Right hindlimb (tissue), 1 donor: ENCODE measurements around the gene TASP1.

Source experiments
- DNase-seq: peaks from one replicate; pipeline ENCODE4 v3.0.0-alpha.2; 2018

The TASP1 gene

GRCh38 chr20:13563854-13564253 lies 74.9 kb downstream of the TASP1 start:
- no peak for DNase-seq

GRCh38 chr20:13554706-13555105 lies 84.0 kb downstream of the TASP1 start:
- DNase-seq = no peak

GRCh38 chr20:13554076-13554475 lies 84.7 kb downstream of the TASP1 start:
- no peak for DNase-seq

GRCh38 chr20:13552061-13552460 lies 86.7 kb downstream of the TASP1 start:
- no peak for DNase-seq

- DNase-seq = no peak
Measured at GRCh38 chr20:13549451-13549850, 89.3 kb downstream of the TASP1 start.

GRCh38 chr20:13546497-13547131 lies 92.1 kb downstream of the TASP1 start:
- DNase-seq = peak; percentile 78

- no peak for DNase-seq
Measured at GRCh38 chr20:13545790-13546189, 92.9 kb downstream of the TASP1 start.

- no peak for DNase-seq
Measured at GRCh38 chr20:13543783-13544182, 94.9 kb downstream of the TASP1 start.

GRCh38 chr20:13535627-13536026 lies 103.1 kb downstream of the TASP1 start:
- DNase-seq = no peak

GRCh38 chr20:13533946-13534345 lies 104.8 kb downstream of the TASP1 start:
- no peak for DNase-seq

GRCh38 chr20:13530146-13530545 lies 108.6 kb downstream of the TASP1 start:
- no peak for DNase-seq

GRCh38 chr20:13526551-13526950 lies 112.2 kb downstream of the TASP1 start:
- DNase-seq = no peak

GRCh38 chr20:13525225-13525940 lies 113.3 kb downstream of the TASP1 start:
- DNase-seq = no peak

- no peak for DNase-seq
Measured at GRCh38 chr20:13524339-13524738, 114.4 kb downstream of the TASP1 start.

GRCh38 chr20:13517831-13518230 lies 120.9 kb downstream of the TASP1 start:
- no peak for DNase-seq

GRCh38 chr20:13515796-13516558 lies 122.8 kb downstream of the TASP1 start:
- no peak for DNase-seq

GRCh38 chr20:13515291-13515690 lies 123.4 kb downstream of the TASP1 start:
- no peak for DNase-seq

GRCh38 chr20:13510837-13511488 lies 127.8 kb downstream of the TASP1 start:
- DNase-seq = no peak

- DNase-seq = no peak
Measured at GRCh38 chr20:13507646-13508045, 131.1 kb downstream of the TASP1 start.

GRCh38 chr20:13501500-13501899 lies 137.2 kb downstream of the TASP1 start:
- no peak for DNase-seq

GRCh38 chr20:13494019-13494418 lies 144.7 kb downstream of the TASP1 start:
- DNase-seq = no peak

- no peak for DNase-seq
Measured at GRCh38 chr20:13493143-13493542, 145.6 kb downstream of the TASP1 start.

- peak; percentile 31 for DNase-seq
Measured at GRCh38 chr20:13492001-13492481, 146.7 kb downstream of the TASP1 start.
